Hepatocyte (in vitro differentiated cells): ENCODE data around the gene ZKSCAN1. TPM values are rescaled to one million over a fixed set of nuclear protein-coding genes. Genes with fewer than 3 reads are reported as not detected.
A peak's percentile ranks its signal among the peaks of the same experiment; 100 is the strongest.

Experiments
- DNase-seq: peaks from one replicate; pipeline ENCODE4 v3.0.0-alpha.2; 2016; ENCODE audit warnings: low spot score
- H2AFZ ChIP-seq: fragments of 200-600 bp; sonication (generic); 2 replicates; pipeline ENCODE4 v1.6.0; 2016; ENCODE audit warnings: antibody characterized with exemption, mild to moderate bottlenecking
- H3K27ac ChIP-seq: fragments of 200-600 bp; sonication (generic); 2 replicates; pipeline ENCODE4 v1.5.1; 2016; ENCODE audit warnings: mild to moderate bottlenecking
- H3K27me3 ChIP-seq: fragments of 200-600 bp; sonication (generic); 2 replicates; pipeline ENCODE4 v1.6.1; 2016
- H3K36me3 ChIP-seq: fragments of 200-600 bp; sonication (generic); replicated peaks from 2 replicates; pipeline ENCODE4 v1.5.1; 2016; ENCODE audit warnings: low read depth; ENCODE audit not compliant: insufficient read depth
- H3K4me1 ChIP-seq: fragments of 200-600 bp; sonication (generic); 2 replicates; pipeline ENCODE4 v1.5.1; 2016; ENCODE audit warnings: mild to moderate bottlenecking, moderate library complexity; ENCODE audit not compliant: insufficient read depth
- H3K4me2 ChIP-seq: fragments of 200-600 bp; sonication (generic); 2 replicates; pipeline ENCODE4 v1.6.0; 2016
- H3K4me3 ChIP-seq: fragments of 200-600 bp; sonication (generic); 2 replicates; pipeline ENCODE4 v1.5.1; 2016; ENCODE audit warnings: mild to moderate bottlenecking
- H3K79me2 ChIP-seq: fragments of 200-600 bp; sonication (generic); 2 replicates; pipeline ENCODE4 v1.6.0; 2017; ENCODE audit warnings: mild to moderate bottlenecking
- H3K9me2 ChIP-seq: fragments of 200-600 bp; sonication (generic); replicated peaks from 2 replicates; pipeline ENCODE4 v1.6.0; 2017; ENCODE audit warnings: mild to moderate bottlenecking; ENCODE audit not compliant: insufficient read depth
- H3K9me3 ChIP-seq: fragments of 200-600 bp; sonication (generic); 2 replicates; pipeline ENCODE4 v1.5.1; 2016; ENCODE audit warnings: low read depth, mild to moderate bottlenecking
- H4K20me1 ChIP-seq: fragments of 200-600 bp; sonication (generic); 2 replicates; pipeline ENCODE4 v1.6.0; 2016; ENCODE audit warnings: mild to moderate bottlenecking; ENCODE audit not compliant: insufficient read depth, poor library complexity, severe bottlenecking
- EZH2 ChIP-seq: fragments of 200-600 bp; sonication (generic); IDR thresholded peaks from 2 replicates; pipeline ENCODE4 v1.6.1; 2016; ENCODE audit warnings: antibody characterized with exemption, mild to moderate bottlenecking, borderline replicate concordance
- EZH2phosphoT487 ChIP-seq: fragments of 200-600 bp; sonication (generic); IDR thresholded peaks from one replicate; pipeline ENCODE4 v1.6.1; 2018; ENCODE audit warnings: antibody characterized with exemption, mild to moderate bottlenecking, low read depth, moderate library complexity; ENCODE audit not compliant: unreplicated experiment, severe bottlenecking
- WGBS: methylation state at CpG from one replicate; pipeline ENCODE4 v1.1.6; 2016; ENCODE audit warnings: low lambda C conversion rate; ENCODE audit errors: missing lambda C conversion rate; 5-methylcytosine and 5-hydroxymethylcytosine counted together
- polyA plus RNA-seq: library from polyadenylated mRNA; unstranded; fragments of >200 nt; fragmentation: Nextera tagmentation; extraction: Ambion mirVana; gene quantifications from 2 replicates; pipeline ENCODE4 v1.2.1, GENCODE V29; 2016
- total RNA-seq: library from RNA; depleted of rRNA; stranded (reverse); fragments of >200 nt; gene quantifications from 2 replicates; pipeline ENCODE4 v1.2.3, GENCODE V29; 2014
- TF ChIP-seq, protein P1 (sequence below): fragments of 200-600 bp; sonication (generic); IDR thresholded peaks from 2 replicates; pipeline ENCODE4 v1.5.1; 2016; ENCODE audit warnings: antibody characterized with exemption, mild to moderate bottlenecking; ENCODE audit not compliant: poor library complexity

ZKSCAN1 gene
- total and polyA plus RNA-seq, 2 experiments from 2014 or later = 27.0 to 44.0 TPM

DNA sequence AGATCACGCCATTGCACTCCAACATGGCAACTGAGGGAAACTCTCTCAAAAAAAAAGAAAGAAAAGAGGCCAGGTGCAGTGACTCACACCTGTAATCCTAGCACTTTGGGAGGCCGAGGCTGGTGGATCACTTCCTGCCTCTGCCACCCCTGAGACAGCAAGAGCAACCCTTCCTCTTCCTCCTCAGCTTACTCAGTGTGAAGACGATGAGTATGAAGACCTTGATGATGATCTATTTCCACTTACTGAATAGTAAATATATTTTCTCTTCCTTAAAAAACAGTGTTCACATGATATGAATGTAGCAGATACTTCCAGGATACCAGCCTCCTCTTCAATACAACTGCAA is 2.1 kb upstream of the ZKSCAN1 start:
- Histone ChIP-seq H3K79me2 (peaks cover 28% of the 10 kb centered on the region), H3K9me3 (no peaks in the 10 kb centered on the region), H3K4me2 (no peak overlapping the region), H3K4me1 (peaks cover 11% of the 10 kb centered on the region), H4K20me1 (peaks cover 14% of the 10 kb centered on the region), H3K27ac (no peak overlapping the region), H3K36me3 (no peaks in the 10 kb centered on the region), H2AFZ (no peak overlapping the region), H3K9me2 (no peaks in the 10 kb centered on the region), H3K27me3 (no peaks in the 10 kb centered on the region), H3K4me3 (no peak overlapping the region)
- WGBS = 79% methylated on average over 3 of the region's 3 CpGs
- DNase-seq = no peak
- TF ChIP-seq EZH2phosphoT487 = no peak
- TF ChIP-seq EZH2 = no peak
- TF ChIP-seq, protein P1, sequence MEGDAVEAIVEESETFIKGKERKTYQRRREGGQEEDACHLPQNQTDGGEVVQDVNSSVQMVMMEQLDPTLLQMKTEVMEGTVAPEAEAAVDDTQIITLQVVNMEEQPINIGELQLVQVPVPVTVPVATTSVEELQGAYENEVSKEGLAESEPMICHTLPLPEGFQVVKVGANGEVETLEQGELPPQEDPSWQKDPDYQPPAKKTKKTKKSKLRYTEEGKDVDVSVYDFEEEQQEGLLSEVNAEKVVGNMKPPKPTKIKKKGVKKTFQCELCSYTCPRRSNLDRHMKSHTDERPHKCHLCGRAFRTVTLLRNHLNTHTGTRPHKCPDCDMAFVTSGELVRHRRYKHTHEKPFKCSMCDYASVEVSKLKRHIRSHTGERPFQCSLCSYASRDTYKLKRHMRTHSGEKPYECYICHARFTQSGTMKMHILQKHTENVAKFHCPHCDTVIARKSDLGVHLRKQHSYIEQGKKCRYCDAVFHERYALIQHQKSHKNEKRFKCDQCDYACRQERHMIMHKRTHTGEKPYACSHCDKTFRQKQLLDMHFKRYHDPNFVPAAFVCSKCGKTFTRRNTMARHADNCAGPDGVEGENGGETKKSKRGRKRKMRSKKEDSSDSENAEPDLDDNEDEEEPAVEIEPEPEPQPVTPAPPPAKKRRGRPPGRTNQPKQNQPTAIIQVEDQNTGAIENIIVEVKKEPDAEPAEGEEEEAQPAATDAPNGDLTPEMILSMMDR = no peak

GRCh38 chr7:100016215-100016901 is 962 bp downstream of the ZKSCAN1 start:
- no peak overlapping the region for H2AFZ ChIP-seq
- H3K9me3 ChIP-seq = no peaks in the 10 kb centered on the region
- no peaks in the 10 kb centered on the region for H3K36me3 ChIP-seq
- H3K27ac ChIP-seq = peak overlapping the region; percentile 99
- H3K4me3 ChIP-seq = peak overlapping the region; percentile 78
- H3K4me2 ChIP-seq = peak overlapping the region; percentile 89
- H4K20me1 ChIP-seq = peaks cover 30% of the 10 kb centered on the region
- TF ChIP-seq EZH2phosphoT487 = no peak
- TF ChIP-seq, protein P1 = no peak
- TF ChIP-seq EZH2 = no peak
- peak; percentile 24 for DNase-seq
- peaks cover 59% of the 10 kb centered on the region for H3K79me2 ChIP-seq
- H3K9me2 ChIP-seq = no peaks in the 10 kb centered on the region
- WGBS = 35% methylated on average over 11 of the region's 11 CpGs
- peaks cover 16% of the 10 kb centered on the region for H3K4me1 ChIP-seq
- H3K27me3 ChIP-seq = no peaks in the 10 kb centered on the region

DNA sequence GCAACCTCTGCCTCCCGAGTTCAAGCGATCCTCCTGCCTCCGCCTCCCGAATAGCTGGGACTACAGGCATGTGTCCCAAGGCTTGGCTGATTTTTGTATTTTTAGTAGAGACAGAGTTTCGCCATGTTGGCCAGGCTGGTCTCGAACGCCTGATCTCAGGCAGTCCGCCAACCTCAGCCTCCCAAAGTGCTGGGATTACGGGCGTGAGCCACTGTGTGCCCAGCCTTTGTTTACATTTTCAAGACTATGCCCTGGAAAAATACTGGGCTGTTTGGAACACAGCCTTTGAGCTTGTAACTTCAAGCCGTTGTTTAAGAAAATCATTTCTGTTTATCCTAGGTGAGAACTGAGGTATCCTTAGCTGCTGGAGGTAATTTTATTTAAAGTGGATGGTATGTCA is 1.9 kb downstream of the ZKSCAN1 start:
- 66% methylated on average over 11 of the region's 11 CpGs for WGBS
- Histone ChIP-seq H3K36me3 (no peaks in the 10 kb centered on the region), H3K79me2 (peaks cover 68% of the 10 kb centered on the region), H3K4me1 (peaks cover 16% of the 10 kb centered on the region), H4K20me1 (peaks cover 39% of the 10 kb centered on the region), H3K27me3 (no peaks in the 10 kb centered on the region), H2AFZ (no peak overlapping the region), H3K4me3 (no peak overlapping the region), H3K4me2 (peak overlapping the region; percentile 89), H3K9me3 (no peaks in the 10 kb centered on the region), H3K27ac (peak overlapping the region; percentile 99), H3K9me2 (no peaks in the 10 kb centered on the region)
- TF ChIP-seq EZH2 (no peak), EZH2phosphoT487 (no peak)
- TF ChIP-seq, protein P1 = no peak
- peak; percentile 36 for DNase-seq

DNA sequence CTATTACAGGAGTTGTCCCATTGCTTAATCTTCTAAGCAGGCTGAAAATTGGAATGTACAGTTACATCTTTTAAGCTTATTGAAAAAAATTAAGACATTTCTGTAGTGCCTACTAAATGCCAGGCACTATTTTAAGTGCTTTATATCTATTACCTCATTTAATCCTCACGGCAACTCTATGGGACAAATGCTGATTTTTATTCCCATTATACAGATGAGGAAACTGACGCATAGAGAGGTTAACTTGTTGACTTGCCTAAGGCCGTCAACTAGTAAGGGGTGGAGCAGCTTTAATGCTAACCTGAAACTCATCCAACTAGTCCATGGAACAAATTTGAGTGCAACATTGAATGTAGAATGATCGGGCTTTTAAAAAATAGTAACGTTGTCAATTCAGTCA is 2.5 kb downstream of the ZKSCAN1 start:
- no peak overlapping the region for H3K4me3 ChIP-seq
- H3K9me2 ChIP-seq = no peaks in the 10 kb centered on the region
- no peaks in the 10 kb centered on the region for H3K36me3 ChIP-seq
- peaks cover 16% of the 10 kb centered on the region for H3K4me1 ChIP-seq
- DNase-seq = no peak
- H3K4me2 ChIP-seq = peak overlapping the region; percentile 89
- H3K79me2 ChIP-seq = peaks cover 73% of the 10 kb centered on the region
- H3K27ac ChIP-seq = peak overlapping the region; percentile 99
- no peak overlapping the region for H2AFZ ChIP-seq
- no peaks in the 10 kb centered on the region for H3K27me3 ChIP-seq
- no peak for TF ChIP-seq EZH2phosphoT487
- TF ChIP-seq EZH2 = no peak
- TF ChIP-seq, protein P1 = no peak
- WGBS = 97% methylated on average over 5 of the region's 5 CpGs
- peaks cover 42% of the 10 kb centered on the region for H4K20me1 ChIP-seq
- H3K9me3 ChIP-seq = no peaks in the 10 kb centered on the region
